NCI-H82 treated with DMSO at 0.1 percent for 48 hours (cell line): ENCODE results near the gene RPS28.
"Not testable (repeated sequence)": the region's sequence is repeated elsewhere in the genome, so short reads cannot be mapped to it uniquely, and the experiment has no call there.

Experiments
- DNase-seq: peaks from one replicate; lab custom pipeline; 2025; ENCODE audit not compliant: unreplicated experiment; lab: John Stamatoyannopoulos, UW

Gene RPS28

GRCh38 chr19:8340341-8341096 is 19.2 kb downstream of the RPS28 start:
- DNase-seq = no peak

GRCh38 chr19:8341504-8341903 is 20.2 kb downstream of the RPS28 start:
- DNase-seq = not testable (repeated sequence)

GRCh38 chr19:8342316-8342683 is 21.0 kb downstream of the RPS28 start:
- DNase-seq = no peak

GRCh38 chr19:8342684-8343482 is 21.6 kb downstream of the RPS28 start, which contains the start of gene KANK3:
KANK3 (minus strand) TSS chr19:8343262; CDS start chr19:8337828, 5,434 bp downstream.
- peak; percentile 63 for DNase-seq

- DNase-seq = no peak
Observed at GRCh38 chr19:8343483-8343844, 22.2 kb downstream of the RPS28 start.

GRCh38 chr19:8349629-8350372 is 28.5 kb downstream of the RPS28 start:
- DNase-seq = not testable (repeated sequence)

- DNase-seq = no peak
Observed at GRCh38 chr19:8352134-8352827, 31.0 kb downstream of the RPS28 start.

- DNase-seq = not testable (repeated sequence)
Observed at GRCh38 chr19:8352845-8353244, 31.5 kb downstream of the RPS28 start.

- no peak for DNase-seq
Observed at GRCh38 chr19:8355631-8356402, 34.5 kb downstream of the RPS28 start.

GRCh38 chr19:8357007-8357521 is 35.8 kb downstream of the RPS28 start:
- DNase-seq = no peak

GRCh38 chr19:8358948-8359347 is 37.7 kb downstream of the RPS28 start:
- DNase-seq = no peak

GRCh38 chr19:8360196-8360595 is 38.9 kb downstream of the RPS28 start:
- DNase-seq = no peak

GRCh38 chr19:8361921-8362793 is 40.9 kb downstream of the RPS28 start:
- no peak for DNase-seq

GRCh38 chr19:8363803-8364771 is 42.8 kb downstream of the RPS28 start, which contains the start of gene ANGPTL4:
ANGPTL4 (plus strand) TSS chr19:8364155; CDS start chr19:8364322, 167 bp downstream.
- no peak for DNase-seq

- no peak for DNase-seq
Observed at GRCh38 chr19:8366121-8366581, 44.9 kb downstream of the RPS28 start.

GRCh38 chr19:8366961-8367326 is 45.6 kb downstream of the RPS28 start:
- DNase-seq = no peak

GRCh38 chr19:8367327-8368001 is 46.2 kb downstream of the RPS28 start:
- no peak for DNase-seq
